Measurements from ENCODE around the gene STYX. TPM values are rescaled to one million over a fixed set of nuclear protein-coding genes. Genes with fewer than 3 reads are reported as not detected.
A peak's percentile ranks its signal among the peaks of the same experiment; 100 is the strongest.
"Not testable (repeated sequence)": the region's sequence is repeated elsewhere in the genome, so short reads cannot be mapped to it uniquely, and the experiment has no call there.

The STYX gene
- total RNA-seq, 1 donor = 25.2 TPM

DNA sequence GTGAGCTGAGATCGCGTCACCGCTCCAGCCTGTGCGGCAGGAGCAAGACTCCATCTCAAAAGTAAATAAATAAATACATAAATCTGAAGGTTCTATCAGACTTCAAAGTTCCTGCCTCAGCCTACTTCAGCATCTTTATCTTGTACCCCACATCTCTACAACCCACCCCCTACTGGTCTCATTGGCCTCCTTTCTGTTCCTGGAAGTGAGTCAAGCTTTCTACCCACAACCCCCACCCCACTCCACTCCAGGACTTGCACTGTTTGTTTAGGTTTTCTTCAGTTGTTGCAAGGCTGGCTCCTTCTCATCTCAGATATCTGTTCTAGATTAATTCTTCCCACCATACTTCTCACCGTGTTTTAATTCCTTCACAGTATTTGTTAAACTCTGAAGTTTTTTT lies 23.7 kb upstream of the STYX start:
- Histone ChIP-seq H3K4me3 (ENCODE audit: low read length) (no peak overlapping the region), H3K9me3 (ENCODE audit: low read depth, low read length) (no peaks in the 10 kb centered on the region), H3K4me1 (ENCODE audit: insufficient read depth, low read length) (peaks cover 23% of the 10 kb centered on the region), H3K27me3 (ENCODE audit: insufficient read depth, low read length) (no peaks in the 10 kb centered on the region)

GRCh38 chr14:52706724-52707706 lies 23.0 kb upstream of the STYX start, which contains the start of gene PSMC6:
PSMC6 (plus strand) TSS chr14:52707200; CDS start chr14:52707220, 20 bp downstream.
- peak within 1 kb of the TSS; percentile 61 for H3K4me3 ChIP-seq (ENCODE audit: low read length)
- H3K27me3 ChIP-seq (ENCODE audit: insufficient read depth, low read length) = no peaks in the 10 kb centered on the region
- peaks cover 23% of the 10 kb centered on the region for H3K4me1 ChIP-seq (ENCODE audit: insufficient read depth, low read length)
- no peaks in the 10 kb centered on the region for H3K9me3 ChIP-seq (ENCODE audit: low read depth, low read length)

DNA sequence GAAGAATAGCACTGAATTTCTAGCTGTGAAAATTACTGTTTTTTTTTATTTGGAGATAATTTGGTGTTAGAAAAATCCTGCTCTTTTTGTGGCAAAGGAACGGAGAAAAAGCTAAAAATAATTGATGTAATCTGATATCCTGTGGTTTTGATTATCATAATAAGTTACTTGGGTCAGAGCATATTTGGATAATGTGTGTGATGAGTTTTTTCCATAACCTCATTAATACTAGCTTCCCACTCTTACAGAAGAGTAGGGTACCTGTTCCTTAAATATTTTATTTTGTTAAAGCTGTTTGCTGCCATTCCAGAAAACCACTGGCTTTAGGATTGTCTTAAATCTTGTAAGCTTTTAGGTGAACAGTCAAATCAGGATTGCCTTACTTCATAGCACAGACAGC lies 18.3 kb upstream of the STYX start:
- peaks cover 9% of the 10 kb centered on the region for H3K4me1 ChIP-seq (ENCODE audit: insufficient read depth, low read length)
- no peaks in the 10 kb centered on the region for H3K27me3 ChIP-seq (ENCODE audit: insufficient read depth, low read length)
- no peak overlapping the region for H3K4me3 ChIP-seq (ENCODE audit: low read length)
- H3K9me3 ChIP-seq (ENCODE audit: low read depth, low read length) = no peaks in the 10 kb centered on the region

GRCh38 chr14:52716155-52716554 lies 13.8 kb upstream of the STYX start:
- Histone ChIP-seq H3K4me1 (ENCODE audit: insufficient read depth, low read length) (peaks cover 4% of the 10 kb centered on the region), H3K4me3 (ENCODE audit: low read length) (no peak overlapping the region), H3K27me3 (ENCODE audit: insufficient read depth, low read length) (no peaks in the 10 kb centered on the region), H3K9me3 (ENCODE audit: low read depth, low read length) (no peaks in the 10 kb centered on the region)

GRCh38 chr14:52723514-52724359 lies 6.2 kb upstream of the STYX start:
- no peaks in the 10 kb centered on the region for H3K9me3 ChIP-seq (ENCODE audit: low read depth, low read length)
- H3K4me1 ChIP-seq (ENCODE audit: insufficient read depth, low read length) = peaks cover 14% of the 10 kb centered on the region
- no peaks in the 10 kb centered on the region for H3K27me3 ChIP-seq (ENCODE audit: insufficient read depth, low read length)
- no peak overlapping the region for H3K4me3 ChIP-seq (ENCODE audit: low read length)

- no peaks in the 10 kb centered on the region for H3K27me3 ChIP-seq (ENCODE audit: insufficient read depth, low read length)
- H3K4me1 ChIP-seq (ENCODE audit: insufficient read depth, low read length) = peaks cover 14% of the 10 kb centered on the region
- H3K4me3 ChIP-seq (ENCODE audit: low read length) = no peak overlapping the region
- H3K9me3 ChIP-seq (ENCODE audit: low read depth, low read length) = no peaks in the 10 kb centered on the region
These were observed 5.7 kb upstream of the STYX start for GRCh38 chr14:52724360-52724644.

DNA sequence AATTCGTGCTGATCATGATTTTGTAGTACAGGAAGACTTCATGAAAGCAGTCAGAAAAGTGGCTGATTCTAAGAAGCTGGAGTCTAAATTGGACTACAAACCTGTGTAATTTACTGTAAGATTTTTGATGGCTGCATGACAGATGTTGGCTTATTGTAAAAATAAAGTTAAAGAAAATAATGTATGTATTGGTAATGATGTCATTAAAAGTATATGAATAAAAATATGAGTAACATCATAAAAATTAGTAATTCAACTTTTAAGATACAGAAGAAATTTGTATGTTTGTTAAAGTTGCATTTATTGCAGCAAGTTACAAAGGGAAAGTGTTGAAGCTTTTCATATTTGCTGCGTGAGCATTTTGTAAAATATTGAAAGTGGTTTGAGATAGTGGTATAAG lies 2.5 kb upstream of the STYX start:
- H3K4me1 ChIP-seq (ENCODE audit: insufficient read depth, low read length) = peaks cover 20% of the 10 kb centered on the region
- not testable (repeated sequence) for H3K4me3 ChIP-seq (ENCODE audit: low read length); H3K9me3 ChIP-seq (ENCODE audit: low read depth, low read length); H3K27me3 ChIP-seq (ENCODE audit: insufficient read depth, low read length)

DNA sequence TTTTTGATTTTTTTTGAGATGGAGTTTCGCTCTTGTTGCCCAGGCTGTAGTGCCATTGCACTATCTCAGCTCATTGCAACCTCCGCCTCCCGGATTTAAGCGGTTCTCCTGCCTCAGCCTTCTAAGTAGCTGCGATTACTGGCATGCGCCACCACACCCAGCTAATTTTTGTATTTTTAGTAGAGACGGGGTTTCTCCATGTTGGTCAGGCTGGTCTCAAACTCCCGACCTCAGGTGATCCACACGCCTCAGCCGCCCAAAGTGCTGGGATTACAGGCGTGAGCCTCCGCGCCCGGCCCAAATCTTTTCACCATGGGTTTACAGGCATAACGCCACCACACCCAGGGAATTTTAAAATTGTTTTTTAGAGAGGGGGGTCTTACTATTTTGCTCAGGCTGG lies 931 bp upstream of the STYX start:
- not testable (repeated sequence) for H3K4me3 ChIP-seq (ENCODE audit: low read length); H3K9me3 ChIP-seq (ENCODE audit: low read depth, low read length); H3K27me3 ChIP-seq (ENCODE audit: insufficient read depth, low read length)
- H3K4me1 ChIP-seq (ENCODE audit: insufficient read depth, low read length) = peaks cover 13% of the 10 kb centered on the region

DNA sequence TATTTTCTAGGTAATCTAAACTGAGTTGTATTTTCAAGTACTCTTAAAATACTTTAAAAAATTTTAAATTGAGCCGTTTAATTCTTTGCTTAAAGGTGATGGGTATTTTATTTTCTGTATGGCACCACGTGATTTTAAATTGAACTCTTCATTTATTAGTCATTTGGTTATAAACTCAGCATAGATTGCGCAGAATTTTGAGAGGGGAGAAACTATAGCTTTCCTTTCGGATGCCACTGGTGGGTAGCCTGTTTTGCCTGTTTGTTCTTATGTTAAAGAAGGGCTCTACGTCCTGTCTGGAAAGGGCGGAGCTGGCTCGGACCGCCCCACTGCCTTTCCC lies 411 bp upstream of the STYX start:
- peak overlapping the region; percentile 89 for H3K4me3 ChIP-seq (ENCODE audit: low read length)
- peaks cover 18% of the 10 kb centered on the region for H3K4me1 ChIP-seq (ENCODE audit: insufficient read depth, low read length)
- H3K27me3 ChIP-seq (ENCODE audit: insufficient read depth, low read length) = no peaks in the 10 kb centered on the region
- H3K9me3 ChIP-seq (ENCODE audit: low read depth, low read length) = no peaks in the 10 kb centered on the region

DNA sequence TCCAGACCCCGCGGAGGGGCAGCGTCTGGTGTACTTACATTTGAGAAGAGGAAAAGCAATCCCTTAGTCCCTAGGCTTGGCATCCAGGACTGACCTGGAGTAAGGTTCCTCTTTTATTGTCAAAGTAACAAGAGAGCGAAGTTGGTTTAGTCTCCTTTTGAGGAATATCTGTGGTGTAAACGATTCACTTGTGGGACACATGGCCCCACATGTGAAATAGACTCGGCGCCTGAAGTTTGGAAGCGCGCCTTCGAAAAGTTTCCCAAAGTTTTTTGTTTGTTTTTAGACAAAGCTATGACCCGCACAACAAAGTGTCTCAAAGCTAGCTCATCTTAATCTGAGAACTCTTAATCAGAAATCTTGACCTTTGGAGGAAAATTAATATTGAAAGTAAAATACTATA lies 744 bp downstream of the STYX start:
- no peaks in the 10 kb centered on the region for H3K27me3 ChIP-seq (ENCODE audit: insufficient read depth, low read length)
- H3K9me3 ChIP-seq (ENCODE audit: low read depth, low read length) = no peaks in the 10 kb centered on the region
- peaks cover 25% of the 10 kb centered on the region for H3K4me1 ChIP-seq (ENCODE audit: insufficient read depth, low read length)
- H3K4me3 ChIP-seq (ENCODE audit: low read length) = peak overlapping the region; percentile 89

DNA sequence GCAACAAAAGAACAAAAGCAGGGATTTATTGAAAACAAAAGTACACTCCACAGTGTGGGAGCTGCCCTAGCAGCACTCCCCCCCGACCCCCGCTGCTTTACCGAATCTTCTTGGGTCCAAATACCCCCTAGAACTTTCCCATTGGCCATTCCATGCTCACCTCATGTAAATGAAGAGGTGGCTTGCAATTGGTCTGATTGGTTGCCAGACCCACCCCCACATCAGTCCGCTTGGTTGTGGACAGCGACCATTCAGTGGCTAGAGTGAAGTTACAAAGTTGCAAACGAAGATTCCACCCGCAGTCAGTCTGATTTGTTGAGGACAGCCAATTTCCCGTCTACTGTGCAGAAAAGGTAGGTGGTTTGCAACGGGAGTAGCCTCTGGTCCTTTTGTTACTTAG lies 3.9 kb downstream of the STYX start:
- Histone ChIP-seq H3K27me3 (ENCODE audit: insufficient read depth, low read length) (no peaks in the 10 kb centered on the region), H3K9me3 (ENCODE audit: low read depth, low read length) (no peaks in the 10 kb centered on the region), H3K4me3 (ENCODE audit: low read length) (no peak overlapping the region), H3K4me1 (ENCODE audit: insufficient read depth, low read length) (peaks cover 28% of the 10 kb centered on the region)

GRCh38 chr14:52735921-52736489 lies 6.0 kb downstream of the STYX start:
- peaks cover 26% of the 10 kb centered on the region for H3K4me1 ChIP-seq (ENCODE audit: insufficient read depth, low read length)

GRCh38 chr14:52738409-52738808 lies 8.4 kb downstream of the STYX start:
- H3K4me3 ChIP-seq (ENCODE audit: low read length) = no peak overlapping the region
- peaks cover 41% of the 10 kb centered on the region for H3K4me1 ChIP-seq (ENCODE audit: insufficient read depth, low read length)
- no peaks in the 10 kb centered on the region for H3K9me3 ChIP-seq (ENCODE audit: low read depth, low read length)

More at GRCh38 chr14:52735921-52736489, 6.0 kb downstream of the STYX start:
- Histone ChIP-seq H3K9me3 (ENCODE audit: low read depth, low read length) (no peaks in the 10 kb centered on the region), H3K4me3 (ENCODE audit: low read length) (no peak overlapping the region), H3K27me3 (ENCODE audit: insufficient read depth, low read length) (no peaks in the 10 kb centered on the region)

GRCh38 chr14:52740751-52741150 lies 10.8 kb downstream of the STYX start:
- no peak overlapping the region for H3K4me3 ChIP-seq (ENCODE audit: low read length)
- H3K9me3 ChIP-seq (ENCODE audit: low read depth, low read length) = no peaks in the 10 kb centered on the region
- H3K27me3 ChIP-seq (ENCODE audit: insufficient read depth, low read length) = no peaks in the 10 kb centered on the region
- peaks cover 34% of the 10 kb centered on the region for H3K4me1 ChIP-seq (ENCODE audit: insufficient read depth, low read length)

More at GRCh38 chr14:52738409-52738808, 8.4 kb downstream of the STYX start:
- no peaks in the 10 kb centered on the region for H3K27me3 ChIP-seq (ENCODE audit: insufficient read depth, low read length)

DNA sequence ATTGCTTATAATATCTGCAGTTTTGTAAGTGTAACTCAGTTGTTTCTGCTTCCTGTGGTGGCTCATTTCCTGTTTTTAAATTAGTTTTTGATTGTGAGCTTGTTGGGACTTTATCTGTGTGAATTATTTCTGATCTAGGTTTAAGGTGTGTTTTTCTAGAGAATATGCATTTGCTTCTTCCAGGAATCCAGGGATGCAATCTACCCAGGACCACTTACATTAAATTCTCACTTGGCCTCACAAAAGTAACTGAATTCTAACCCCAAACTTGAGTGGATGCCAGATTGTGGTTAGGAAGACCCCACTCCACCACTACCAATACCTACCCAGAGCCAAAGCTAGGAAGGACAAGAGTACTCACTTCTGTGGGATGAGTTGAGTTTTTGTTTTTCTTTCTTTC lies 11.9 kb downstream of the STYX start:
- Histone ChIP-seq H3K9me3 (ENCODE audit: low read depth, low read length) (no peaks in the 10 kb centered on the region), H3K4me3 (ENCODE audit: low read length) (no peak overlapping the region), H3K4me1 (ENCODE audit: insufficient read depth, low read length) (peaks cover 30% of the 10 kb centered on the region), H3K27me3 (ENCODE audit: insufficient read depth, low read length) (no peaks in the 10 kb centered on the region)

Measured in mononuclear cell (primary cell).